ENCODE results near the gene ROPN1.
"Not testable (repeated sequence)": the region's sequence is repeated elsewhere in the genome, so short reads cannot be mapped to it uniquely, and the experiment has no call there.

GRCh38 chr3:124023531-124023930, 31.6 kb upstream of the ROPN1 start:
- TF ChIP-seq, protein P1, sequence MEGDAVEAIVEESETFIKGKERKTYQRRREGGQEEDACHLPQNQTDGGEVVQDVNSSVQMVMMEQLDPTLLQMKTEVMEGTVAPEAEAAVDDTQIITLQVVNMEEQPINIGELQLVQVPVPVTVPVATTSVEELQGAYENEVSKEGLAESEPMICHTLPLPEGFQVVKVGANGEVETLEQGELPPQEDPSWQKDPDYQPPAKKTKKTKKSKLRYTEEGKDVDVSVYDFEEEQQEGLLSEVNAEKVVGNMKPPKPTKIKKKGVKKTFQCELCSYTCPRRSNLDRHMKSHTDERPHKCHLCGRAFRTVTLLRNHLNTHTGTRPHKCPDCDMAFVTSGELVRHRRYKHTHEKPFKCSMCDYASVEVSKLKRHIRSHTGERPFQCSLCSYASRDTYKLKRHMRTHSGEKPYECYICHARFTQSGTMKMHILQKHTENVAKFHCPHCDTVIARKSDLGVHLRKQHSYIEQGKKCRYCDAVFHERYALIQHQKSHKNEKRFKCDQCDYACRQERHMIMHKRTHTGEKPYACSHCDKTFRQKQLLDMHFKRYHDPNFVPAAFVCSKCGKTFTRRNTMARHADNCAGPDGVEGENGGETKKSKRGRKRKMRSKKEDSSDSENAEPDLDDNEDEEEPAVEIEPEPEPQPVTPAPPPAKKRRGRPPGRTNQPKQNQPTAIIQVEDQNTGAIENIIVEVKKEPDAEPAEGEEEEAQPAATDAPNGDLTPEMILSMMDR (IDR thresholded peaks at IDR 0.05 in 8 of 11, conservative IDR thresholded peaks at IDR 0.05 in 3 of 11) = not testable (repeated sequence)
- TF ChIP-seq POLR2A, POLR2AphosphoS5 (IDR thresholded peaks at IDR 0.05): not testable (repeated sequence)

Data from spleen (tissue), 7 donors.